Measurements from ENCODE around the gene ZNF837. TPM values are rescaled to one million over a fixed set of nuclear protein-coding genes. Genes with fewer than 3 reads are reported as not detected.
"Not testable (repeated sequence)": the region's sequence is repeated elsewhere in the genome, so short reads cannot be mapped to it uniquely, and the experiment has no call there.

The ZNF837 gene
- polyA plus RNA-seq, result 1 to 10 TPM; 1.2 to 3.6 (median 1.4) TPM

DNA sequence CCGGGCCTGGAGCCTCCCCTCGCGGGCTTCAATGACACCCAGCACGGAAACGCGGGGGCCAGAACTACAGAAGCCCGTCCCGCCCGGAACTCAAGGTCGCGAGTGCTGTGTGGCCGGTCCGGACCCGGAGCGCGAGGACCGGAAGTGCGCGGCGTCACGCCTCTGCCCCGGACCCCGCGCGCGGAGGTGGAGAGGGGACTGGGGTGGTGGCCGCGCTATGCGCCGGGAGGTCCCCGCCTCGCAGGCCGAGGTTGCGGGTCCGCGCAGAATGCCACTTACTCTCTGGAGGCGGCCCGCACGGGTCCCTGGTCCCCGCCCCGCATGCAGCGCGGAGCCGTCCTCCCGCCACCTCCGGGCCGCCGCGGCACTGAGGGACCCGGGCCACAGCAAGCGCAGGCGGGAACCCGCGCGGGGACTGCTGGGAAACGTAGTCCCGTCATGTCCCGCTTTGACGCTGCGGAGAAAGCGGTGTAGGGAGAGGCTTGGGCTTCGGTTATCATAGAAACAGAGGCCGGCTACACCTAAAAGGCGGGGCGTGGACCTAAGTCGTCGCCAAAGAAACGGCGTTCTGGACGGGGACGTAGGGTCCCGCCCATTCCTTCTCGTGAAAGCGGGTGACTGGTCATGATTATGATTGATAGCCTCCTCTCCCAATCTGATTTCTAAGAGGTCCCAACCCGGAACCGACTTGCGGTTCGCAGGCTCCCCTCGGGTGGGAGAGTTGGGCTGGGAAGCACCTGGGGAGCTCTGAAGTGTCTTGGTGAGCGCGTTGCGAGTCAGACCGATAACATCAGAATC, at the start of gene ZNF837:
ZNF837 (minus strand) TSS at position 369 of the 798 bp plus-strand sequence. CDS start 11,698 bp downstream, outside the sequence.
- no peaks in the 10 kb centered on the region for H3K9me3 Mint-ChIP-seq
- peak; percentile 98 to 99 (median 99) for DNase-seq
- H3K36me3 Mint-ChIP-seq, result no peaks in the 10 kb centered on the region
- peak within 1 kb of the TSS; percentile 87 to 96 (median 89) for H3K4me3 Mint-ChIP-seq
- H3K27ac Mint-ChIP-seq, result peak within 1 kb of the TSS; percentile 95 to 97 (median 96)
- peaks cover 4 to 9% (median 7%) of the 10 kb centered on the region in 3 donors for H3K27me3 Mint-ChIP-seq (ENCODE audit: low read depth in 3 of 3)
- peaks cover 28 to 30% of the 10 kb centered on the region in 2 donors for H3K4me1 Mint-ChIP-seq

DNA sequence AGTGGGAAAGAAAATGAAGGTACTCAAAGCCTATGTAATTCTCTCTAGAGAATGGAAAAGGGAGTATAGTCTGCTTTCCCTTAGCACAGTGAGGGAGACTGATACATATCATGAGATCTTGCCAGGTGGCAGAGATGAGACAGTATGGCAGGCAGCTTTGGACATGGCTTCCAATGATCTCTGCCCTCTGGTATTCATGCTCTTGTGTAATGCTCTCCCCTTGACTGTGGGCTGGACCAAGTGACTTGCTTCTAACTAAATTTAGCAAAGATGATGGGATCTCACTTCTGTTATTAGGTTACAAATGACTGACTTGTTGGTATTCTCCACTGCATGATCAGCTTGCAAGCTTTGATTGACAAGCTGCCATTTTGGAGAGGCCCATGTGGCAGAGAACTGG, 48.9 kb upstream of the ZNF837 start:
- H3K4me1 Mint-ChIP-seq, result no peaks in the 10 kb centered on the region
- no peak overlapping the region for H3K4me3 Mint-ChIP-seq
- H3K27me3 Mint-ChIP-seq (ENCODE audit: low read depth in 3 of 3), result peaks cover 2 to 5% (median 4%) of the 10 kb centered on the region in 3 donors
- peaks cover 45 to 87% (median 57%) of the 10 kb centered on the region in 6 donors for H3K9me3 Mint-ChIP-seq
- H3K27ac Mint-ChIP-seq, result no peak overlapping the region
- peaks cover 13 to 19% (median 14%) of the 10 kb centered on the region in 3 donors for H3K36me3 Mint-ChIP-seq
- no peak for DNase-seq

DNA sequence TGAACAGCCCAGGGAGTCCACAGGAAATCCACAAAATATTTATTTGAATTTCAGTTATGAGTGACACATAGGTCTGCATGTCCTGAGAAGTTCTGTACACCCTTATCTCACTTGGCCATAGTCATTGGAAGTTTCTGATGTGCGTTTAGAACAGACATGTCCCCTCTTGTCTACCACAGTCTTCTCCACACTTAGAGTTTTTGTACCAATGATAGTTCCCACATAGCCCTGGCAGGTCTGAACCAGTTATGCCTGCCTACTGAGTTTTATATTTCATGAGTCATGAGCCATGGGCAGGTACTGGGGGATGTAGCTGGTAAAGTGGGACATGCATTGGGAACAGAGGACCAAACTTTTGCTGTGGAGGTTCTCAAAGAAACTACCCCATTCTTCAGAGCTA, 47.8 kb upstream of the ZNF837 start:
- Mint-ChIP-seq H3K4me3 (no peak overlapping the region), H3K4me1 (no peaks in the 10 kb centered on the region), H3K36me3 (peaks cover 5 to 13% (median 8%) of the 10 kb centered on the region in 3 donors), H3K27ac (no peak overlapping the region), H3K9me3 (peaks cover 33 to 76% (median 48%) of the 10 kb centered on the region in 6 donors), H3K27me3 (ENCODE audit: low read depth in 3 of 3) (peaks cover 2 to 5% (median 4%) of the 10 kb centered on the region in 3 donors)
- no peak for DNase-seq

DNA sequence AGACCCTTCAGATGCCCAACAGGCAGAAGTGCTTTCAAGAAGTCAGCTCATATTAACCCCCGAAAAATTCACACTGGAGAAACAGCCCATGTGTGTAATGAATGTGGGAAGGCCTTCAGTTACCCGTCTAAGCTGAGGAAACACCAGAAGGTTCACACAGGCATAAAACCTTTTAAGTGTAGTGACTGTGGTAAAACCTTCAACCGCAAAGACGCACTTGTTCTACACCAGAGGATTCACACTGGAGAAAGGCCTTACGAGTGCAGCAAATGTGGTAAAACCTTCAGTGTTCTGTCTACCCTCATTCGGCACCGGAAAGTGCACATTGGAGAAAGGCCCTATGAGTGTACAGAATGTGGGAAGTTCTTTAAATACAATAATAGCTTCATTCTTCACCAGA, 36.2 kb upstream of the ZNF837 start:
- H3K4me1 Mint-ChIP-seq, result no peaks in the 10 kb centered on the region
- H3K27me3 Mint-ChIP-seq (ENCODE audit: low read depth in 3 of 3), result peaks cover 0 to 7% (median 0%) of the 10 kb centered on the region in 3 donors
- H3K4me3 Mint-ChIP-seq, result no peak overlapping the region
- peaks cover 20 to 32% (median 32%) of the 10 kb centered on the region in 3 donors for H3K36me3 Mint-ChIP-seq
- H3K9me3 Mint-ChIP-seq, result peaks cover 0 to 2% (median 0%) of the 10 kb centered on the region in 6 donors
- no peak for DNase-seq
- no peak overlapping the region for H3K27ac Mint-ChIP-seq

DNA sequence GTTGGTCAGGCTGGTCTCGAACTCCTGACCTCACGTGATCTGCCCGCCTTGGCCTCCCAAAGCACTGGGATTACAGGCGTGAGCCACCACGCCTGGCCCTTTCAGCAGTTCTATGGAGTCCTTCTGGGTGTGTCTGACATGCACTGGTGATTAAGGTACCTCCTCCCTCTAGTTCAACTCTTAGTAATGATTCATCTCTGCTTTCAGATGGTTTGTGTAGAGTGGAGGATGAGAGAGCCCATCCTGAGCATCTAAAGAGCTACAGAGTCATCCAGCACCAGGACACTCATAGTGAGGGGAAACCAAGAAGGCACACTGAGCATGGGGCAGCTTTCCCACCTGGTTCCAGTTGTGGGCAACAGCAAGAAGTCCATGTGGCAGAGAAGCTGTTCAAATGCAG, 35.8 kb upstream of the ZNF837 start:
- Mint-ChIP-seq H3K27me3 (ENCODE audit: low read depth in 3 of 3) (peaks cover 0 to 7% (median 0%) of the 10 kb centered on the region in 3 donors), H3K4me3 (no peak overlapping the region), H3K4me1 (no peaks in the 10 kb centered on the region), H3K9me3 (peaks cover 0 to 2% (median 0%) of the 10 kb centered on the region in 6 donors), H3K27ac (no peak overlapping the region), H3K36me3 (peaks cover 20 to 32% (median 32%) of the 10 kb centered on the region in 3 donors)
- no peak for DNase-seq

DNA sequence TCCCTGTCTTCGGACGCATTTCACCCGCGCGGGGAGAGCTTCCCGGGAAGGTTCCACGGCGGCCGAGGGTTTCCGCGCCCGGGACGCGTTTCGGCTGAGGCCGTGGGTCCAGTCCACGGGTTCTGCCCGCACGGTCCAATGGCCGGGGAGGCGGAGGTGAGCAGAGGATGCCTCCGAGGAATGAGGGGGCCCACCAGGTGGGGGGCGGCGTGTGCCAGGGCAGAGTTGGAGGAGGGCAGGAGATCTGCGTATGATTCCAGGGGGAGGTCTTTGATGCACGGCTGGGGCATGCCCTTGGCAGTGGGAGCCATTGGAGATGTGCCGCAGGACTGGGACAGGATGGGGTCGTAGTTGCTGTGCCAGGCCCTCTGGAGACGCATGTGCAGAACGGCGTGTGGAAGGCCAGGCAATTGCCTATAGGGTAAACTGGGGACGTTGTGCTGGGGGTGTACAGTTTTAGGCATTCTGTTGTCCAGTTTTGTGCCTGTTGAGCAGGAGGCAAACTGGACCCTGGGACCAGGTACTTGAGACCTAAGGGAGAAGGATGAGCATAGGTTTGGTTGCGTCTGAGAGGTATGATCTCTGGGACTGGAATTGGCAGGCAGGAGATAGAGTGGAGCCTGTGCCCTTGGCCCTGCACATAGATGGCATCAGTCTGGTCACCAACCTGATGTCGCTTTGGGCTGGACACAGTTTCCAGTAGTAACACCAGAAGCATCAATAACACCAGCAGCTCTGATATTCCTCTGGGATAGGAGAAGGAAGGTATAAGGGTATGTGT, 28.4 kb upstream of the ZNF837 start:
- Mint-ChIP-seq H3K27me3 (ENCODE audit: low read depth in 3 of 3) (peaks cover 3 to 6% (median 4%) of the 10 kb centered on the region in 3 donors), H3K9me3 (no peaks in the 10 kb centered on the region), H3K4me3 (peak overlapping the region; percentile 80 to 97 (median 94)), H3K36me3 (no peaks in the 10 kb centered on the region), H3K4me1 (peaks cover 28 to 35% of the 10 kb centered on the region in 2 donors), H3K27ac (peak overlapping the region; percentile 17 to 87 (median 66))
- no peak for DNase-seq

DNA sequence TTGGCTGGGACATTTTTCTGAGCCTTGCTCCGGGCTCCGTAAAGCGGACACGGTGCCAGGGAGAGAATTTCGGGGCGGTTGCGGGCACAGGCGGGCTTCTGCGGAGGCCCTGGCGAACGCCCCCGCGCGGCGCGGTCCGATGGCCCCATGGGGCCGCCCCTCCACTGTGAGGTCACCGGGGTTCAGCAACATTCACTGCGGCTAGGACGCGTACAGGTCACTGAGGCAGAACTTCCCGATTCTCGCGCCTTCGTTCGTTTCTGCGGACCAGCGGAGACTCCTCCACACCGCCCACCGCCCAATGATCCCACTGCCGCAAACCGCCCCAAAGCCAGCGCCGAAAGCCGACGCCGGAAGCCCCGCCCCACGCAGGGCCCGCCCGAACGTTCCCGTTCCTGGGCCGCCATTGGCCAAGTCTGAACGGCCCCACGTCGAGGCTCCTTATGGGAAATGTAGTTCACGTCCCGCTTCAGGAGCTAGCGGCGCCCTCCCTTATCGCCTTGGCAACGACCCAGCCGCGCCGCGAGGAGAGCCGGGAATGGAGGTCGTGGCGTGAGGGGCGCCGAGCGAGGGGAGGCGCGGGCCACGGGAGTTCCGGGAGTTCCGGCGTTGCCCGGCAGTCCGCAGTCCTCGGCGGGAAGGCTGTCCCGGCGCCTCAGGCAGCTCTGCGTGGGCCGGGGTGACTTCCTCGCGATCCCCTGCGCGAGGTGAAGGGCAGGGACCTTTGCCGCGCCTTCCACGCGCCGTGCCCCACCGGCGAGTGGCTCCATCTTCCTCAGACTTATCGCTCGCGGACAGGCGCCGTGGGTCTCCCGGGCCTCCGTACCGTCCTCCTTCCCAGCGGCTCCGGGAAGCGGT, 27.6 kb upstream of the ZNF837 start, which contains the start of gene ZNF584:
ZNF584 (plus strand) TSS at position 498 of the 858 bp plus-strand sequence. CDS start 499 bp downstream, outside the sequence.
- Mint-ChIP-seq H3K9me3 (no peaks in the 10 kb centered on the region), H3K27me3 (ENCODE audit: low read depth in 3 of 3) (peaks cover 3 to 6% (median 4%) of the 10 kb centered on the region in 3 donors), H3K27ac (peak within 1 kb of the TSS; percentile 88 to 99 (median 93)), H3K4me1 (peaks cover 28 to 35% of the 10 kb centered on the region in 2 donors), H3K4me3 (peak within 1 kb of the TSS; percentile 87 to 97 (median 94)), H3K36me3 (no peaks in the 10 kb centered on the region)
- peak; percentile 90 to 91 (median 91) for DNase-seq

DNA sequence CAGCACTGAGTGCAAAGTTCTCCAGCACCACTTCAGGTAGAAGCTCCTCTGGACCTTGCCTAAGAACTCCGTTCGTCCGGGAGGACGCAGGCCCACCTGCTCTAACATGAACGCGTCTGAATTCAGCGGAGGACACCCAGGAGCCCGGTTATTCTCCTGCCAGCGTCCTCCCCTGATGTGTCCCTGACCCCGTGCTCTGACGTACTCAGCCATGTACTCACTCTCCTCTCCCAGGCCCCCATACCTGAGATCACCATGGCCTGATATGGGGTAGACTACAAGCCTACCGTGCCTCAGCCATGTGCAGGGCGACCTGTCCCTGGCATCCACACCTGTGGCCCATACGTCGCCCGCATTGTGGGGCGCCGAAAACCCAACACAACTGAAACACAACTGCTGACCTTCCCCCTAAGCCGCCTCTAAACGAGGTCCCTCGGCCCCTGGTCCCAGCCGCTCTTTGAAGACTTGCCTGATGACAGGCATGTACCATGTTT, 26.9 kb upstream of the ZNF837 start:
- H3K4me1 Mint-ChIP-seq, result peaks cover 28 to 35% of the 10 kb centered on the region in 2 donors
- peaks cover 3 to 6% (median 4%) of the 10 kb centered on the region in 3 donors for H3K27me3 Mint-ChIP-seq (ENCODE audit: low read depth in 3 of 3)
- H3K27ac Mint-ChIP-seq, result peak overlapping the region; percentile 88 to 99 (median 93)
- no peaks in the 10 kb centered on the region for H3K9me3 Mint-ChIP-seq
- H3K36me3 Mint-ChIP-seq, result no peaks in the 10 kb centered on the region
- peak overlapping the region; percentile 87 to 97 (median 94) for H3K4me3 Mint-ChIP-seq
- no peak for DNase-seq

DNA sequence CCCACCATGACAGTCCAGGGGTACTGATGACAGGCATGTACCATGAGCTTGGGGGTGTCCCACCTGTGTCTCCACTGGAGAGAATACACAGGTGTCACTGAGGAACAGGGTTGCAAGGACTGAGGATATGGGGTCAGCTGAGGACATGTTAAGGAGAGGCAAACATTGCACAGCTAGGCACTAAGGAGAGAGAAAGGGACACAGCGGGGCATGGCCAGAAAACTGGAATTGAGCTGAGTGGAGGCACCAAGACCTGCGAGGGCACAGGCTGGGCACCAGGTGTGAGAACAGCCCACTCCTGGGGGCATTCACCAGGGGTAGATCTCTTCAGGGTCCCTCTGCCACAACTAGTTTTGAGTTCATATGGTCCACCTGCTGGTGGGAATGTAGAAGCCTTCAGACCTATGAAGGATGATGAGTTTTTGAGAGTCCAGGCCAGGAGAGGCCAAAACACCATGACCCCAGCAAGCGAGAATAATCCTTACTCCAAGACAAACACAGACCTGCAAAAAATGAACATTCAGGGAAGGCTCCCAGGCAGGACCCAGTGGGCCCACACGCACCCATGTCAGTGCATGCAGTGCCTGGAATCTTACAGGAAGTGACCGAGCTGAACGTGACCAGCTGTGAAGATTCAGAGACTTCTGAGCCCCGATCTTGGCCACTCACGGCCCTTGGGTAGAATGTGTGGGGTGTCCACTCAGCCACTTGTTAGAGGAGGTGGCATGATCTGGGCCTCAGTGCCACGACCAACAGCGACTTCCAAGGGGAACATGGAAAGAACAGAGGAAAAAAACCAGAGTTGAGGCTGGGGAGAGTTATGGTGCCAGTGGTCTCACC, 26.2 kb upstream of the ZNF837 start:
- Mint-ChIP-seq H3K9me3 (no peaks in the 10 kb centered on the region), H3K4me3 (peak overlapping the region; percentile 87 to 97 (median 94)), H3K27me3 (ENCODE audit: low read depth in 3 of 3) (peaks cover 3 to 6% (median 4%) of the 10 kb centered on the region in 3 donors), H3K4me1 (peaks cover 28 to 35% of the 10 kb centered on the region in 2 donors), H3K27ac (peak overlapping the region; percentile 88 to 99 (median 93)), H3K36me3 (no peaks in the 10 kb centered on the region)
- DNase-seq, result no peak

DNA sequence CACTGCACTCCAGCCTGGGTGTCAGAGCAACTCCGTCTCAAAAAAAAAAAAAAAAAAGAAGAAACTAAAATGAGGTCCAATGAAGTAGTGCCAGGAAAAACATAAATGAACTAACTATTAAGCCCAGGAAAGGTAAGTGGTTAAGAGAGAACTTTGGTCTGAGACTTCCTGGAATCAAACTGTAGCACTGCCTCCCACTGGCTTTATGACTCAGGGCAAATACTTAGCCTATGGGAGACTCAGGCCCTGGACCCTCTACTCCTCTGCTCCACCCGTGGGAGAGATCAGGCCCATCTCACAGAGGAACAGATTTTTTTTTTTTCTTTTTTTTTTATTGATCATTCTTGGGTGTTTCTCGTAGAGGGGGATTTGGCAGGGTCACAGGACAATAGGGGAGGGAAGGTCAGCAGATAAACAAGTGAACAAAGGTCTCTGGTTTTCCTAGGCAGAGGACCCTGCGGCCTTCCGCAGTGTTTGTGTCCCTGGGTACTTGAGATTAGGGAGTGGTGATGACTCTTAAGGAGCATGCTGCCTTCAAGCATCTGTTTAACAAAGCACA, 23.2 kb upstream of the ZNF837 start:
- H3K27me3 Mint-ChIP-seq (ENCODE audit: low read depth in 3 of 3), result peaks cover 8 to 12% (median 9%) of the 10 kb centered on the region in 3 donors
- H3K4me3 Mint-ChIP-seq, H3K9me3 Mint-ChIP-seq, H3K36me3 Mint-ChIP-seq, DNase-seq: not testable (repeated sequence)
- H3K4me1 Mint-ChIP-seq, result peaks cover 32 to 34% of the 10 kb centered on the region in 2 donors
- H3K27ac Mint-ChIP-seq, result peak overlapping the region in 2 of 6 donors; percentile 26 to 49

DNA sequence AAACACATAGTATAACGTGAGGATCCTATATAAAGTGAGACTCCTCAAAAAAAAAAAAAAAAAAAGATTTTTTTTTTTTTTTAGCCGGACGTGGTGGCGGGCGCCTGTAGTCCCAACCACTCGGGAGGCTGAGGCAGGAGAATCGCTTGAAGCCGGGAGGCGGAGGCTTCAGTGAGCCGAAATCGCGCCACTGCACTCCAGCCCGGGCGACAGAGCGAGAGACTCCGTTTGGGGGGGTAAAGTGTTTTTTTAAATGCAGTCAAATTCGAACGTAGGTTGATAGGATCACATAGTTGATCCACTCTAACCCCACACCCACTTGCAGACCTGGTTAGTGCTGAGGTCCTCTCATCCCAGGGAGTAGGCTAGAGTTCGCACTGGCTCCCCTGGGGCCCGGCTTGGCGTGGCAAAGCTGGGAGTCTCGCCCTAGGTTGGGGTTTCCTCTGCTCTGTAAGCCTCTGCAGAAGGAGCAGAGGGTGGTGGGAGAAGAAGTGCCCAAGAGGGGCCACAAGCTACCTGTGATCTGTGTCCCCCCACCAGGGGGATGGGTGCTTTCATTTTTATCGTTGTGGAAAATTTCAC, 21.1 kb upstream of the ZNF837 start:
- DNase-seq, result peak in 1 of 3 donors; percentile 22
- Mint-ChIP-seq H3K9me3 (no peaks in the 10 kb centered on the region), H3K4me1 (peaks cover 14 to 18% of the 10 kb centered on the region in 2 donors), H3K4me3 (peak overlapping the region in 3 of 5 donors; percentile 86 to 92 (median 87)), H3K27ac (peak overlapping the region in 4 of 6 donors; percentile 90 to 96 (median 95)), H3K27me3 (ENCODE audit: low read depth in 3 of 3) (peaks cover 10 to 11% (median 11%) of the 10 kb centered on the region in 3 donors), H3K36me3 (no peaks in the 10 kb centered on the region)
